NCI-H226 (cell line): ENCODE results near the gene PTPN4.

Experiments
- DNase-seq: peaks from one replicate; pipeline ENCODE4 v3.0.0-alpha.2; 2015

The PTPN4 gene

GRCh38 chr2:119759451-119760236, at the start of gene PTPN4:
TSS of gene PTPN4 (plus strand) at chr2:119759922. CDS start at chr2:119809854, 49,932 bp downstream.
- DNase-seq, result peak; percentile 98

- DNase-seq, result no peak
Measured at GRCh38 chr2:119710281-119710680, 49.4 kb upstream of the PTPN4 start.

GRCh38 chr2:119711352-119711751, 48.4 kb upstream of the PTPN4 start:
- DNase-seq, result no peak

- DNase-seq, result no peak
Measured at GRCh38 chr2:119712571-119712970, 47.2 kb upstream of the PTPN4 start.

- DNase-seq, result no peak
Measured at GRCh38 chr2:119713819-119714490, 45.8 kb upstream of the PTPN4 start.

- no peak for DNase-seq
Measured at GRCh38 chr2:119715409-119716283, 44.1 kb upstream of the PTPN4 start.

GRCh38 chr2:119716284-119716672, 43.4 kb upstream of the PTPN4 start:
- no peak for DNase-seq

GRCh38 chr2:119718501-119719260, 41.0 kb upstream of the PTPN4 start:
- DNase-seq, result no peak

GRCh38 chr2:119719261-119719627, 40.5 kb upstream of the PTPN4 start:
- DNase-seq, result no peak

- no peak for DNase-seq
Measured at GRCh38 chr2:119721043-119721442, 38.7 kb upstream of the PTPN4 start.

GRCh38 chr2:119721462-119721861, 38.3 kb upstream of the PTPN4 start:
- DNase-seq, result no peak

- DNase-seq, result no peak
Measured at GRCh38 chr2:119721904-119722303, 37.8 kb upstream of the PTPN4 start.

- DNase-seq, result no peak
Measured at GRCh38 chr2:119723186-119723585, 36.5 kb upstream of the PTPN4 start.

- no peak for DNase-seq
Measured at GRCh38 chr2:119723784-119724467, 35.8 kb upstream of the PTPN4 start.

GRCh38 chr2:119724656-119725485, 34.9 kb upstream of the PTPN4 start:
- no peak for DNase-seq

- no peak for DNase-seq
Measured at GRCh38 chr2:119727493-119727892, 32.2 kb upstream of the PTPN4 start.

GRCh38 chr2:119728421-119728820, 31.3 kb upstream of the PTPN4 start:
- no peak for DNase-seq

GRCh38 chr2:119730671-119731177, 29.0 kb upstream of the PTPN4 start:
- DNase-seq, result no peak

GRCh38 chr2:119731983-119732382, 27.7 kb upstream of the PTPN4 start:
- no peak for DNase-seq

- no peak for DNase-seq
Measured at GRCh38 chr2:119732601-119733164, 27.0 kb upstream of the PTPN4 start.

GRCh38 chr2:119734047-119734446, 25.7 kb upstream of the PTPN4 start:
- no peak for DNase-seq
